A549 (cell line): ENCODE results near the gene GAS6. TPM values are rescaled to one million over a fixed set of nuclear protein-coding genes. Genes with fewer than 3 reads are reported as not detected.

Experiments
- ATAC-seq, 2 experiments: fragments of 200-7000 bp in 1 of 2; fragments of >200 bp in 1 of 2; cut with Nextera tagmentation in 1 of 2; cut with Tn5 transposase in 1 of 2; 3 replicates each; pipeline versions ENCODE4 v1.8.0 to v1.9.1; 2018 to 2020; ENCODE audit warnings: mild to moderate bottlenecking in 1 of 2, moderate library complexity in 1 of 2
- CTCF ChIA-PET: fragments of 300-600 bp; sonication (Branson Sonifier 250); formaldehyde crosslinking; extraction: SDS; loops from one replicate; lab custom pipeline; 2021; ENCODE audit warnings: antibody characterized with exemption, inconsistent platforms; lab: Yijun Ruan, JAX
- POLR2A ChIA-PET: fragments of 350-600 bp; formaldehyde crosslinking; extraction: SDS; loops from one replicate; lab custom pipeline; 2021; ENCODE audit warnings: antibody characterized with exemption, inconsistent platforms; lab: Yijun Ruan, JAX
- DNase-seq, 2 experiments: peaks; one replicate each; pipeline versions ENCODE4 v3.0.0 to v3.0.0-alpha.2; 2011 to 2016; ENCODE audit warnings: low read depth in 1 of 2, low spot score in 1 of 2
- FAIRE-seq: peaks from 2 replicates; lab custom pipeline; 2011; peaks lifted over from hg19 to GRCh38; lab: Jason Lieb, UNC
- H3K27ac ChIP-seq, 2 experiments: fragments of >200 bp; sonication (Bioruptor Twin); formaldehyde crosslinking; 3 replicates each; pipeline ENCODE4 v1.5.1; 2016 to 2017
- H3K4me1 ChIP-seq: fragments of >200 bp; sonication (Bioruptor Twin); formaldehyde crosslinking; 3 replicates; pipeline ENCODE4 v1.6.1; 2016
- H3K4me2 ChIP-seq: fragments of >200 bp; sonication (Bioruptor Twin); formaldehyde crosslinking; 3 replicates; pipeline ENCODE4 v1.6.1; 2016
- H3K4me3 ChIP-seq: fragments of >200 bp; sonication (Bioruptor Twin); formaldehyde crosslinking; 3 replicates; pipeline ENCODE4 v1.5.1; 2016
- H3K9me3 ChIP-seq: fragments of >200 bp; sonication (Bioruptor Twin); formaldehyde crosslinking; 3 replicates; pipeline ENCODE4 v1.6.1; 2016
- BHLHE40 ChIP-seq: IDR thresholded peaks from 2 replicates; pipeline ENCODE4 v1.6.1; 2012; ENCODE audit warnings: low read depth, low read length, inconsistent platforms
- CBX8 ChIP-seq: fragments of 200-600 bp; sonication (generic); IDR thresholded peaks from 2 replicates; pipeline ENCODE4 v1.6.1; 2016
- CHD2 ChIP-seq: fragments of 150-350 bp; IDR thresholded peaks from 2 replicates; pipeline ENCODE4 v1.6.1; 2014; ENCODE audit warnings: low read length; ENCODE audit not compliant: partially characterized antibody
- EHMT2 ChIP-seq: fragments of 200-600 bp; sonication (generic); IDR thresholded peaks from 2 replicates; pipeline ENCODE4 v1.6.1; 2016; ENCODE audit warnings: antibody characterized with exemption, low read depth, mild to moderate bottlenecking, moderate library complexity
- ELK1 ChIP-seq: fragments of 150-350 bp; IDR thresholded peaks from 2 replicates; pipeline ENCODE4 v1.6.1; 2014; ENCODE audit warnings: low read depth, mild to moderate bottlenecking, low read length
- EP300 ChIP-seq, 2 experiments: fragments of >200 bp; sonication (Bioruptor Twin); formaldehyde crosslinking; IDR thresholded peaks; 2 replicates in 1 of 2; 3 replicates in 1 of 2; pipeline ENCODE4 v1.6.1; 2016 to 2017
- ESRRA ChIP-seq: fragments of 150-350 bp; IDR thresholded peaks from 2 replicates; pipeline ENCODE4 v1.6.1; 2014; ENCODE audit warnings: mild to moderate bottlenecking, low read length, borderline replicate concordance
- FOSB ChIP-seq: fragments of 250-450 bp; sonication (Bioruptor Pico); IDR thresholded peaks from 2 replicates; pipeline ENCODE4 v1.5.0; 2020; ENCODE audit warnings: mild to moderate bottlenecking, moderate library complexity
- FOSL2 ChIP-seq, 2 experiments: fragments of 450-650 bp in 1 of 2; fragments of >200 bp in 1 of 2; sonication (Bioruptor Twin) in 1 of 2; formaldehyde crosslinking; IDR thresholded peaks; 2 replicates each; pipeline versions ENCODE4 v1.5.0 to v1.6.1; 2016 to 2020; ENCODE audit warnings: mild to moderate bottlenecking in 1 of 2, moderate library complexity in 1 of 2
- FOXS1 ChIP-seq: fragments of 250-450 bp; sonication (Bioruptor Pico); IDR thresholded peaks from 2 replicates; pipeline ENCODE4 v1.5.0; 2020; ENCODE audit warnings: mild to moderate bottlenecking, moderate library complexity
- HES2 ChIP-seq: fragments of >200 bp; sonication (Bioruptor Twin); formaldehyde crosslinking; IDR thresholded peaks from 2 replicates; pipeline ENCODE4 v1.6.1; 2016
- HOXB5 ChIP-seq: fragments of 250-450 bp; sonication (Bioruptor Pico); IDR thresholded peaks from 2 replicates; pipeline ENCODE4 v1.5.0; 2020; ENCODE audit warnings: mild to moderate bottlenecking, moderate library complexity
- JUNB ChIP-seq: fragments of >200 bp; sonication (Bioruptor Twin); formaldehyde crosslinking; IDR thresholded peaks from 2 replicates; pipeline ENCODE4 v1.6.1; 2016
- MAZ ChIP-seq: fragments of 150-350 bp; IDR thresholded peaks from 2 replicates; pipeline ENCODE4 v1.6.1; 2014; ENCODE audit warnings: antibody characterized with exemption, low read depth, low read length, borderline replicate concordance
- MYC ChIP-seq: IDR thresholded peaks from 2 replicates; pipeline ENCODE4 v1.6.1; 2012; ENCODE audit warnings: mild to moderate bottlenecking, inconsistent platforms, low read length, improper control_type of control experiment, borderline replicate concordance
- NPAS2 ChIP-seq: fragments of 250-450 bp; sonication (Bioruptor Pico); IDR thresholded peaks from 2 replicates; pipeline ENCODE4 v1.8.0; 2022; ENCODE audit warnings: mild to moderate bottlenecking, moderate library complexity, borderline replicate concordance
- NR3C1 ChIP-seq: fragments of >200 bp; sonication (Bioruptor Twin); formaldehyde crosslinking; IDR thresholded peaks from 3 replicates; pipeline ENCODE4 v1.6.1; 2017
- PHF8 ChIP-seq: fragments of 200-600 bp; sonication (generic); IDR thresholded peaks from 2 replicates; pipeline ENCODE4 v1.6.1; 2016; ENCODE audit warnings: low read depth, mild to moderate bottlenecking, antibody characterized with exemption, moderate library complexity, borderline replicate concordance
- POLR2A ChIP-seq: IDR thresholded peaks from 2 replicates; pipeline ENCODE4 v1.6.1; 2012; ENCODE audit warnings: mild to moderate bottlenecking, low read length
- POLR2AphosphoS2 ChIP-seq: conservative IDR thresholded peaks from 2 replicates; pipeline ENCODE4 v1.6.1; 2012; ENCODE audit warnings: low read length, improper control_type of control experiment, inconsistent platforms
- RARB ChIP-seq: fragments of 250-450 bp; sonication (Bioruptor Pico); IDR thresholded peaks from 2 replicates; pipeline ENCODE4 v1.8.0; 2021; ENCODE audit warnings: mild to moderate bottlenecking, moderate library complexity
- SREBF2 ChIP-seq: fragments of 450-650 bp; IDR thresholded peaks from 2 replicates; pipeline ENCODE4 v1.6.1; 2014; ENCODE audit warnings: mild to moderate bottlenecking, moderate library complexity
- TFCP2L1 ChIP-seq: fragments of 250-450 bp; sonication (Bioruptor Pico); IDR thresholded peaks from 2 replicates; pipeline ENCODE4 v1.5.0; 2021; ENCODE audit warnings: mild to moderate bottlenecking
- ZC3H11A ChIP-seq: fragments of 450-650 bp; IDR thresholded peaks from 2 replicates; pipeline ENCODE4 v1.6.1; 2014; ENCODE audit warnings: antibody characterized with exemption, mild to moderate bottlenecking
- ZFP36 ChIP-seq: fragments of 450-650 bp; IDR thresholded peaks from 2 replicates; pipeline ENCODE4 v1.6.1; 2014; ENCODE audit warnings: borderline replicate concordance; ENCODE audit not compliant: partially characterized antibody
- ZNF302 ChIP-seq: fragments of 250-450 bp; sonication (Bioruptor Pico); IDR thresholded peaks from 2 replicates; pipeline ENCODE4 v1.9.0; 2021; ENCODE audit warnings: inconsistent platforms, mild to moderate bottlenecking, moderate library complexity
- ZSCAN20 ChIP-seq: fragments of 250-450 bp; sonication (Bioruptor Pico); IDR thresholded peaks from 2 replicates; pipeline ENCODE4 v1.8.0; 2022; ENCODE audit warnings: mild to moderate bottlenecking, moderate library complexity
- whole genome bisulfite sequencing: methylation state at CpG from one replicate; pipeline ENCODE4 v1.1.6; 2017; ENCODE audit errors: missing lambda C conversion rate; 5-methylcytosine and 5-hydroxymethylcytosine counted together
- polyA plus RNA-seq, 4 experiments: library from polyadenylated mRNA; depleted of rRNA in 3 of 4; stranded (reverse); fragments of >200 nt; fragmentation: RNase III in 1 of 4; extraction: RNeasy Plus Mini Kit Qiagen cat#74134 plus additional on column Dnase treatment in 1 of 4; gene quantifications; 2 replicates in 3 of 4; 3 replicates in 1 of 4; pipeline ENCODE4 v1.2.3, GENCODE V29; 2011 to 2017
- TF ChIP-seq, protein P1 (sequence below): fragments of >200 bp; sonication (Bioruptor Twin); formaldehyde crosslinking; IDR thresholded peaks from 3 replicates; pipeline ENCODE4 v1.6.1; 2016

The GAS6 gene
- polyA plus RNA-seq, 2 of the 4 experiments (the other 2 are of a cell fraction): 3.5 to 5.7 TPM

- no peak overlapping the region for H3K4me3 ChIP-seq
- TF ChIP-seq MAZ: no peak
- TF ChIP-seq, protein P1, sequence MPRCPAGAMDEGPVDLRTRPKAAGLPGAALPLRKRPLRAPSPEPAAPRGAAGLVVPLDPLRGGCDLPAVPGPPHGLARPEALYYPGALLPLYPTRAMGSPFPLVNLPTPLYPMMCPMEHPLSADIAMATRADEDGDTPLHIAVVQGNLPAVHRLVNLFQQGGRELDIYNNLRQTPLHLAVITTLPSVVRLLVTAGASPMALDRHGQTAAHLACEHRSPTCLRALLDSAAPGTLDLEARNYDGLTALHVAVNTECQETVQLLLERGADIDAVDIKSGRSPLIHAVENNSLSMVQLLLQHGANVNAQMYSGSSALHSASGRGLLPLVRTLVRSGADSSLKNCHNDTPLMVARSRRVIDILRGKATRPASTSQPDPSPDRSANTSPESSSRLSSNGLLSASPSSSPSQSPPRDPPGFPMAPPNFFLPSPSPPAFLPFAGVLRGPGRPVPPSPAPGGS: no peak
- no peak for TF ChIP-seq SREBF2
- no peak for TF ChIP-seq POLR2AphosphoS2
- TF ChIP-seq JUNB: no peak
- TF ChIP-seq CBX8: no peak
- TF ChIP-seq FOSL2 (IDR thresholded peaks at IDR 0.05): no peak
- TF ChIP-seq FOSL2 (CRISPR knock-in tag; IDR thresholded peaks at IDR 0.05): no peak
- no peak for TF ChIP-seq BHLHE40
- TF ChIP-seq ZFP36: no peak
- no peak for TF ChIP-seq MYC
- no peak for TF ChIP-seq POLR2A
- TF ChIP-seq CHD2: no peak
- TF ChIP-seq PHF8: no peak
- POLR2A ChIA-PET: no interaction called here
- H3K4me2 ChIP-seq: no peak overlapping the region
- no peak for FAIRE-seq
- H3K4me1 ChIP-seq: peaks cover 10% of the 10 kb centered on the region; the same call in 2 of the 3 replicates
- no peak for ATAC-seq
- no peak overlapping the region for H3K27ac ChIP-seq
- WGBS: 65% methylated on average over 6 of the region's 28 CpGs
- H3K9me3 ChIP-seq: no peaks in the 10 kb centered on the region; the same call in 2 of the 3 replicates
- CTCF ChIA-PET: interaction anchor here (1.3 kb wide), 1 partner anchor 8 kb away, joined by 3 read pairs; no protein-coding TSS in a partner anchor
- DNase-seq: no peak
These were observed 88.3 kb downstream of the GAS6 start for GRCh38 chr13:113775451-113776145.

DNA sequence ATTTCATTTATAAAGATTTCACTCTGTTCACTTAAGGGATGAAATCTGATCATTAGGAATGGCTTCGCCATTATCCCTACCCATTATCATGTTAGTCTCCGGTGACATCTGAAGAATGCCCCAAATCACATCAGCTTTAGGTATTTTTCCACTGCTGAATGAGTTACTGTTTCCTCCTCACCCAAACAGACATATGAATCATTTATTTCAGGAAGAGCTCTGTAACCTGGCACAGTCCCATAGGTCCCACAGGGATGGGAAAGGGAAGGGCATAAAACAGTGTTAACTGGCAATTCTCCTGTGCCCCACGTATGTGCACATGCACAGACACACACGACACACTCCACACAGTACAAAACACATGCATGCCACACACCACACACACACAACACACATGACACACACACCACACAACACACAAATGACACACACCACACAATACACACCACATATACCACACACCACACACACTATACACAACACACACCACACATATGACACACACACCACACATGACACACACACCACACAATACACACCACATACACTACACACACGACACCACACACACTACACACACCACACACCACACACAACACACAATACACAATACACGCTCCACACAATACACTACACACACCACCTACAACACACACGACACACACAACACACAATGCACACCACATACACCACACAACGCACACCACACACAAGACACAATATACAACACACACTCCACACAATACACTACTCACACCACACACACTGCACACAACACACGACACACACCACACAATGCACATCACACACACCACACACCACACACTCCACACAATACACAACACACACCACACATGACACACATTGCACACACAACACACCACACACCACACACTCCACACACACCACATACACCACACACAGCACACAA lies 89.4 kb downstream of the GAS6 start:
- ChIA-PET POLR2A (interaction anchor here (0.6 kb wide), 1 partner anchor 277 kb away, joined by 3 read pairs; no protein-coding TSS in a partner anchor), CTCF (no interaction called here)
- DNase-seq (peak in 1 of 2 experiments; percentile 19), ATAC-seq (peak in 1 of 2 experiments; percentile 46; a peak in 1 of 6 replicates), FAIRE-seq (no peak)
- no peak overlapping the region for H3K4me3 ChIP-seq
- peaks cover 10% of the 10 kb centered on the region; the same call in 2 of the 3 replicates for H3K4me1 ChIP-seq
- 28% methylated on average over 9 of the region's 9 CpGs for WGBS
- TF ChIP-seq NR3C1: no peak
- no peak for TF ChIP-seq ZC3H11A
- no peak for TF ChIP-seq ELK1
- TF ChIP-seq RARB: no peak
- no peak overlapping the region for H3K27ac ChIP-seq
- 0 out of 3 replicates have a peak overlapping the region, but pooled peaks have one; percentile 18 for H3K4me2 ChIP-seq
- no peaks in the 10 kb centered on the region; the same call in 2 of the 3 replicates for H3K9me3 ChIP-seq

DNA sequence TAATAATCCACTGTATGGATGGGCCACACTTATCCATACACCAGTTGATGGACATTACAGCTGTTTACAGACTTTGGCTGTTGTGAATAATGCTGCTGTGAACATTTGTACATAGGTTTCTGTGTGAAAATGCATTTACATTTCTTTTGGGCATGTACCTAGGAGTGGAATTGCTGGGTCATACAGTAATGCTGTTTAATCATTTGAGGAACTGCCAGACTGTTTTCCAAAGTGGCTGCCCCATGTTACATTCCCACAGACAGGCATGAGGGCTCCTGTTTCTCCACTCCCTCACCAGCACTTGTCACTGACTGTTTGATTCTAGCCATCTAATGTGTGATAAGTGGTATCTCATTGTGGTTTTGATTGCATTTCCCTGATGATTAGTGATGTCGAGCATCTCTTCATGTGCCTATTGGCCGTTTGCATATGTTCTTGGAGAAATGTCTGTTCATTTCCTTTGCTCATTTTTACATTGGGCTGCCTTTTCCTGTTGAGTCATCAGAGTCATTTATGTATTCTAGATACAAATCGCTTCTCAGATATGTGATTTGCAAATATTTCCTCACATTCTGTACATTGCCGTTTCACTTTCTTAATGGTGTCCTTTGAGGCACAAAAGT lies 92.1 kb downstream of the GAS6 start:
- ATAC-seq (no peak), DNase-seq (no peak), FAIRE-seq (no peak)
- TF ChIP-seq FOXS1 (CRISPR knock-in tag) (no peak), EP300 (IDR thresholded peaks at IDR 0.05) (no peak), ZNF302 (CRISPR knock-in tag) (no peak), FOSB (no peak), MYC (no peak), NPAS2 (CRISPR knock-in tag) (no peak), ESRRA (no peak), EHMT2 (no peak), NR3C1 (no peak), HES2 (no peak), ELK1 (no peak), HOXB5 (no peak), ZSCAN20 (CRISPR knock-in tag) (no peak), SREBF2 (no peak), TFCP2L1 (CRISPR knock-in tag) (no peak)
- H3K4me1 ChIP-seq: peaks cover 10% of the 10 kb centered on the region; the same call in 2 of the 3 replicates
- POLR2A ChIA-PET: no interaction called here
- no peak overlapping the region for H3K4me3 ChIP-seq
- CTCF ChIA-PET: no interaction called here
- no peaks in the 10 kb centered on the region; the same call in 2 of the 3 replicates for H3K9me3 ChIP-seq
- H3K4me2 ChIP-seq: no peak overlapping the region
- H3K27ac ChIP-seq: no peak overlapping the region
- 14% methylated on average over 4 of the region's 4 CpGs for WGBS
